Stimulated activated naive B cell treated with anti-CD40 and anti-IgM and Interleukin-4, amounts not matched to agents 10 μg/mL and 1 μg/mL and 100 μg/mL, for 72 hours (primary cell): ENCODE measurements around the gene VPS37B.

Source experiments
- ATAC-seq, 2 donors: fragments of 150-1000 bp; cut with Tn5 transposase; replicated peaks; 2 replicates each; pipeline ENCODE4 v1.10.0; 2021; ENCODE audit warnings: moderate library complexity in 1 of 2
- DNase-seq: peaks from one replicate; pipeline ENCODE4 v3.0.0; 2021
- H3K27ac Mint-ChIP-seq: one replicate; pipeline ENCODE4 v1.8.0; 2022; ENCODE audit warnings: mild to moderate bottlenecking, mixed read lengths
- H3K27me3 Mint-ChIP-seq, 2 donors: one replicate each; pipeline ENCODE4 v1.8.0; 2022; ENCODE audit warnings: mixed read lengths in 2 of 2
- H3K36me3 Mint-ChIP-seq, 2 donors: one replicate each; pipeline ENCODE4 v1.8.0; 2022; ENCODE audit warnings: mixed read lengths in 2 of 2, mild to moderate bottlenecking in 1 of 2
- H3K4me1 Mint-ChIP-seq, 2 donors: one replicate each; pipeline ENCODE4 v1.8.0; 2022; ENCODE audit warnings: mixed read lengths in 2 of 2, mild to moderate bottlenecking in 1 of 2
- H3K4me3 Mint-ChIP-seq, 2 donors: one replicate each; pipeline ENCODE4 v1.8.0; 2022; ENCODE audit warnings: mild to moderate bottlenecking in 2 of 2, mixed read lengths in 2 of 2, moderate library complexity in 1 of 2
- H3K9me3 Mint-ChIP-seq, 2 donors: one replicate each; pipeline ENCODE4 v1.8.0; 2022; ENCODE audit warnings: mixed read lengths in 2 of 2, mild to moderate bottlenecking in 1 of 2

Gene VPS37B

DNA sequence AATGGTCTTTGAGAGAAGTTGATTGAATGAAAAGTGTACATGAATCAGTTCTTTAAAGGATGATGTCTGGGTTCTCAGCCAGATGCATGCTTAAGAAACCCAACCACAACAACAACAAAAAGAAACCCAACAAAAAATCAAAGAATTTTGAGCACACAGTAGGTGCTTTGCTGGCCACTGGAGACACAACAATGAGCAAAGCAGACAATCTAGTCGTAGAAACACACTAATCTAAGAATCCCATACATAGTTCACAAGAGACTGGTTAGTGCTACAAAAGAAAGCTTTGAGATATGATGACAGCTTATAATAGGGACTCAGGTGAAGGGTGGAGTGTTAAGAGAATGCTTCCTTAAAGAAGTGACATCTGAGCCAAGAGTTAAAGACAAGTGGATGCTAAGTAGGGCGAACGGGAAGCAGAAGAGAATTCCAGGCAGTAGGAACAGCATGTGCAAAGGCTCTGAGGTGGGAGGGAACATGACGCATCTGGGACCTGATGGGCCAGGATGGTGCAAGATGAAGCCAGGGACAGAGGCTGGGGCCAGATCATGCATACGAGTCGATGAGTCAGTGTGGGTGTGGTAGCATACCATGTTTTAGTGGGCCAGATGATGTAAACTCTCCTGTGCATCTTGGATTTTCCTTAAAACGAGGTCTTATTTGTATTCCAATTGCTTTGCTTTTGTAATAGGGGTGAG is 65.3 kb downstream of the VPS37B start:
- Mint-ChIP-seq H3K27me3 (no peaks in the 10 kb centered on the region), H3K9me3 (no peaks in the 10 kb centered on the region), H3K4me3 (no peak overlapping the region), H3K27ac (no peak overlapping the region), H3K4me1 (peaks cover 12 to 19% of the 10 kb centered on the region in 2 donors), H3K36me3 (peaks cover 0 to 3% of the 10 kb centered on the region in 2 donors)
- ATAC-seq (no peak), DNase-seq (no peak)

DNA sequence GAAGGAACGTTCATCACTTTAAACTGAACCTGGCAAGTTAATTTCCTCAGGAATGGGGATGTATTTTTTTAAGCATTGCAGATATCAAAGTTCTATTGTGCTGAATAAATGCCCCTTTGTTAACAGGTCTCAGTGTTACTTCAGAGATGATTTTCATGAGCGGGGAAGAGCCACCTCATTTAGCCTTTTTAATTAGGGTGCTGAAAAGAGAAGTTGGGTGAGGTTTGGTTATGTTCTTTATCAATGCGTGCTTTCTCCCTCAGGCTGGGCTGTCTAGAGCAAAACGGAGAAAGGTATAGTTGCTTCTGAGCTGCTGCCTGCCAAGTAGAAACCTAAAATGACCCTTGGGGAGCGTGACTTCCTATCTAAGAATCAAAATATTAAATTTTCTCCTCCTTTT is 68.7 kb downstream of the VPS37B start:
- H3K27me3 Mint-ChIP-seq: no peaks in the 10 kb centered on the region
- H3K9me3 Mint-ChIP-seq: no peaks in the 10 kb centered on the region
- no peak overlapping the region for H3K4me3 Mint-ChIP-seq
- ATAC-seq (peak; percentile 59 to 61), DNase-seq (no peak)
- H3K27ac Mint-ChIP-seq: no peak overlapping the region
- peaks cover 0 to 3% of the 10 kb centered on the region in 2 donors for H3K36me3 Mint-ChIP-seq
- H3K4me1 Mint-ChIP-seq: peaks cover 11 to 13% of the 10 kb centered on the region in 2 donors

DNA sequence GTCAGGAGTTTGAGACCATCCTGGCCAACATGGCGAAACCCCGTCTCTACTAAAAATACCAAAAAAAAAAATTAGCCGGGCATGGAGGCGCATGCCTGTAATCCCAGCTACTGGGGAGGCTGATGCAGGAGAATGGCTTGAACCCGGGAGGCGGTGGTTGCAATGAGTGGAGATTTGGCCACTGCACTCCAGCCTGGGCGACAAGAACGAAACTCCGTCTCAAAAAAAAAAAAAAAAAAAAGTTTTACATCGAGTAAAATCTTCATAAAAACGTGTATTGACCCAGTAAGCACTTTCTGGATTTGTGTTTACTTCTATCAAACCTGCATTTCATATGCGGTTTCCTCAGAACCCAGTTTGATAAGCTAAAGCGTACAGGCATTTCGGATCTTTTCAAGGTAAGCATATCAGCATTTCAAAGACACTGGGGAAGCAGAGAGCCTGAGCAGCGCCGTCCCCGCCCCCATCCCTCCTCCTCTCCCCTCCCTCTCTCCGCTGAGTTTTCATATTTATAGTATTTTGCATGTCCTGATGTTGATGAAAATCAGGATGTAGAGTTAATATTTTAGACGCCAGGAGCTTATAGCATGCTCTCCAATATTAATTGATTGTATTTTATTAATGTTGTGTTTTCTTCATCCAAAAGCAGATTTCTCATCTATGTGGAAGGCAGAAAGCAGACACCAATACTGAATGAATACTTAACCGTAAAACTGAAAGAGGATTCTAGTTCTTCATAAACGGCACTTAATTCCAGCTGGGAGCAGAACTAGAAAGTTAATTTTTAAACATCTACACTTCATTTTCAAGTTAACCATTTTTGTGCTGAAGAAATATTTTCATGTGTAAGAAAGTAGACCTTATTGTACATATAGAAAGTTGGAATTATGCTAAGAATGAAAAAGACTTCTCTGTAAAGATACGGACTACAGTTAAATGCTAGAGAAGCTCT is 69.9 kb downstream of the VPS37B start:
- H3K27ac Mint-ChIP-seq: no peak overlapping the region
- no peaks in the 10 kb centered on the region for H3K27me3 Mint-ChIP-seq
- no peak for DNase-seq
- no peak for ATAC-seq
- H3K4me1 Mint-ChIP-seq: peaks cover 13 to 24% of the 10 kb centered on the region in 2 donors
- peak overlapping the region; percentile 44 to 72 for H3K4me3 Mint-ChIP-seq
- H3K36me3 Mint-ChIP-seq: peaks cover 0 to 3% of the 10 kb centered on the region in 2 donors
- H3K9me3 Mint-ChIP-seq: no peaks in the 10 kb centered on the region

DNA sequence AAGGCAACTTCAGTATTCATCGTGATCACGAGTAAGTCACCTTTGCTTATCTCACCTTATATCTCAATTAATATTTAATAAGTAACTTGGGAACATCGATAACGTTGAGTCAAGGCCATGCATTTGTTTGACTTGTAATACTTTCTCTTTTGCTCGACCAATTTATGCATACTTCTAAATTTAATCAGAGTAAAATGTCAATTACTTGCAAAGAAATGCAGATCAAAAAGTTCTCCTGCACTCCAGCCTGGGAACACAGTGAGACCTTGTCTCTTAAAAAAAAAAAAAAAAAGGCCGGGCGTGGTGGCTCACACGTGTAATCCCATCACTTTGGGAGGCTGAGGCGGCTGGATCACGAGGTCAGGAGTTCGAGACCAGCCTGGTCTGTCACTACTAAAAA is 72.5 kb downstream of the VPS37B start:
- ATAC-seq (no peak), DNase-seq (no peak)
- H3K9me3 Mint-ChIP-seq: no peaks in the 10 kb centered on the region
- H3K4me1 Mint-ChIP-seq: peaks cover 21 to 38% of the 10 kb centered on the region in 2 donors
- H3K27me3 Mint-ChIP-seq: no peaks in the 10 kb centered on the region
- H3K36me3 Mint-ChIP-seq: peaks cover 0 to 3% of the 10 kb centered on the region in 2 donors
- no peak overlapping the region for H3K27ac Mint-ChIP-seq
- no peak overlapping the region for H3K4me3 Mint-ChIP-seq

DNA sequence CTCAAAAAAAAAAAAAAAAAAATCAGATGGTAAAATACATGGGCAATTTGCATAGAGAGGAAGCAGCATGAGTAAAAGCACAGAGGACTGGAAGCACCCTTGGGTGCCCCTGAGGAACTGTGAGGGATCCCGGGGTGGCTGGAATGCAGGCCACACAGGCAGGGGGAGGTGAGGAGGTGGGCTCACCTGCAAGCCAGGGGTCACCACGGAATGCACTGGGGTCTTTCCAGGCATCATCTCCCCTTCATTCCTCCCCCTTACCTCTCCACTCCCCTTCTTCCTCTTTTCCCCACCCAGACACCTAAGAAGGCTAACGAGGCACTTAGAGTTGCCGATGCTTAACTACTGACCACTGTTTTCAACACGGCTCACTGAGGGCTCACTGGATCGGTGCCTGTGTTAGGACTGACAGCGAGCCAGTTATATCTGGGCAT is 75.1 kb downstream of the VPS37B start:
- ATAC-seq: peak; percentile 90 to 92
- Mint-ChIP-seq H3K27me3 (no peaks in the 10 kb centered on the region), H3K9me3 (no peaks in the 10 kb centered on the region), H3K4me1 (peaks cover 24 to 42% of the 10 kb centered on the region in 2 donors), H3K36me3 (peaks cover 0 to 7% of the 10 kb centered on the region in 2 donors), H3K27ac (peak overlapping the region; percentile 84), H3K4me3 (peak overlapping the region; percentile 46 to 68)
- DNase-seq: peak; percentile 42

DNA sequence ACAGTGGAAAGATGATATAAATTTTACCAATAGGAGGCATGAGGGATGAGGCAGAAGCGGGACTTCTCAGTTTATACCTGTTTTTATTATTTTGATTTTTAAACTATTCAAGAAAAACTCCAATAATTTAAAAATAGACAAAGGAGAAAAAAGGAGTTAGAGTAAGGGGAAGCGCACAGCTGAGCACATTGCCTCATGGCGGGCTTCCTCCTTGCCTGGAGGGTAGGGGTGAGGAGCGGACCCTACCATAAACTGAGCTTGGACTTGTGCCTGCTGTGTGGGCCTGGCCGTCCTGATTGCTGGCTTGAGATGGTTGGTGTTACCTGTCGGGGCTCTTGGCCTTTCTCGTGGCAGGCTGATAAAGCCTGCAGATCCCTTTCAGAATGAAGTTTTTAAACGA is 75.8 kb downstream of the VPS37B start:
- no peak for DNase-seq
- Mint-ChIP-seq H3K4me1 (peaks cover 27 to 49% of the 10 kb centered on the region in 2 donors), H3K27me3 (no peaks in the 10 kb centered on the region), H3K9me3 (no peaks in the 10 kb centered on the region), H3K36me3 (peaks cover 0 to 7% of the 10 kb centered on the region in 2 donors), H3K4me3 (peak overlapping the region in 1 of 2 donors; percentile 68), H3K27ac (peak overlapping the region; percentile 84)
- no peak for ATAC-seq

DNA sequence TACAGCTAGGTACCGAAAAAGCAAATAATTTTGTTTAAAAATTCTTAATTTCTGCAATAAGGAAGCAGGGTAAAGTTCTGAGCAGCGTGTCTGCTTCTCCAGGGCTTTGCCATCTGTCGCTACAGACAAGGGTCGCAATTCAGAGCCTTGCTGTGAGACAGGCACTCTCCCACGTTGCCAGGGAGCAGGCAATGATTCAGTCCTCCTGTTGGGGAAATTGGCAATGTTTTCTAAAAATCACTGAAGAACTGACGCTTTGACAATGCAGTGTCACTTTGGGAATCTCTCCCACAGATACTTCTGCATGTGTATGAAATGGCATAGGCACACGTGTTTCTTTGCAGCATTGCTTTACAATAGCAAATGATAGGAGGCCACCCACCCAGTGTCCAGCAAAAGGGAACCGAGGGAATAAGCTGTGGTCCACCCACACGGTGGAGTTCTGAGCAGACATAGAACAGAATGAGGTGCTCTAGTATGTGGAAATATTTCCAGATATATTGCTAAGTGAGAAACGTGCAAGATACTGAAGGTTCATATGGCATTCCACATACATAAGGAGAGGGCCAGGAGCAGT is 76.6 kb downstream of the VPS37B start:
- ATAC-seq (no peak), DNase-seq (no peak)
- no peak overlapping the region for H3K27ac Mint-ChIP-seq
- peaks cover 31 to 58% of the 10 kb centered on the region in 2 donors for H3K4me1 Mint-ChIP-seq
- H3K9me3 Mint-ChIP-seq: no peaks in the 10 kb centered on the region
- H3K36me3 Mint-ChIP-seq: peaks cover 0 to 7% of the 10 kb centered on the region in 2 donors
- H3K4me3 Mint-ChIP-seq: no peak overlapping the region
- H3K27me3 Mint-ChIP-seq: no peaks in the 10 kb centered on the region
